Gastroesophageal sphincter (tissue), 3 donors: ENCODE results near the gene SLC6A2.

ENCODE experiments used
- CTCF ChIP-seq, 4 experiments: fragments of 200-600 bp in 2 of 4; fragments of 450-650 bp in 2 of 4; sonication (generic) in 1 of 4; IDR thresholded peaks; one replicate each; pipeline ENCODE4 v1.5.1; 2017 to 2019; ENCODE audit warnings: antibody characterized with exemption in 4 of 4, mild to moderate bottlenecking in 2 of 4, moderate library complexity in 2 of 4
- EP300 ChIP-seq: sonication (generic); formaldehyde crosslinking; IDR thresholded peaks from one replicate; pipeline ENCODE4 v1.6.1; 2017; ENCODE audit warnings: antibody characterized with exemption, mild to moderate bottlenecking

GRCh38 chr16:55682086-55682485, 26.3 kb downstream of the SLC6A2 start:
- no peak for TF ChIP-seq EP300
- no peak for TF ChIP-seq CTCF (IDR thresholded peaks at IDR 0.05)
